WI38 (cell line): Measurements from ENCODE around the gene ALPL.
"Not testable (repeated sequence)": the region's sequence is repeated elsewhere in the genome, so short reads cannot be mapped to it uniquely, and the experiment has no call there.

ENCODE experiments used
- H3K4me3 ChIP-seq: 2 replicates; pipeline ENCODE4 v1.5.1; 2011; ENCODE audit warnings: low read depth, mild to moderate bottlenecking, control low read depth, low read length
- TF ChIP-seq, protein P1 (sequence below): IDR thresholded peaks from 2 replicates; pipeline ENCODE4 v1.5.1; 2012; ENCODE audit warnings: low read depth, mild to moderate bottlenecking, control low read depth, low read length

Gene ALPL

DNA sequence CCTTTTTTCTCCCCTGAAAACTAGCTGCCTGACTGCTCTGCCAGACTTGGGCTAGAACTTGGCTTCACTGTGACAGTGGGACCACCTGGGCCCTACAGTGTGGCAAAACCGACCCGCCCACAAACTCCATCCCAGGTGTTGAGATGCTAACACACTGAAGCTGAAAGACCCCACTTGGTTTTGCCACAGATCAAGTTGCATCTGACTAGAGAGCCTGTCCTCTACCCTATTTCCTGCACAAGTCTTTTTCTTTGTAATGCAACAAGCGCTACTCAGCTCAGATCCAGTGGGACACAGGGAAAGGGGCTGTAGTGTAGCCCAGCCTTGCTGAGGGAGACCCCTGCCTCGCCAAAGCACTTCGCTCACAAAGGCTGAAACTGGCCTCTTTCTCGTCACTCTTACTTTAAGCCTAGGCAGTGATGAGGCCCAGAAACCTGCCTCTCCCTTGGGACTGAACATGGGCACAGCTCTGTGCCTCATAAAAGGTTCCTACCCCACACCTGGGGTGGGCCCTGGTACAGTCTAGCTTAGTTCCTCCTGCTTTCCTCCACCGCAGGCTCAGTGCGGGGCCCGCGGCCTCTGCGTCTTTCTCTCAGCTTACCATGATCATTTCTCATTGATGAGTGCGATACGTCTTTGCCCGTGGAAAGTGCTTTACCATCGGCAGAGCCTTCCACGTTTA, 9.7 kb downstream of the ALPL start:
- H3K4me3 ChIP-seq: no peak overlapping the region
- TF ChIP-seq, protein P1, sequence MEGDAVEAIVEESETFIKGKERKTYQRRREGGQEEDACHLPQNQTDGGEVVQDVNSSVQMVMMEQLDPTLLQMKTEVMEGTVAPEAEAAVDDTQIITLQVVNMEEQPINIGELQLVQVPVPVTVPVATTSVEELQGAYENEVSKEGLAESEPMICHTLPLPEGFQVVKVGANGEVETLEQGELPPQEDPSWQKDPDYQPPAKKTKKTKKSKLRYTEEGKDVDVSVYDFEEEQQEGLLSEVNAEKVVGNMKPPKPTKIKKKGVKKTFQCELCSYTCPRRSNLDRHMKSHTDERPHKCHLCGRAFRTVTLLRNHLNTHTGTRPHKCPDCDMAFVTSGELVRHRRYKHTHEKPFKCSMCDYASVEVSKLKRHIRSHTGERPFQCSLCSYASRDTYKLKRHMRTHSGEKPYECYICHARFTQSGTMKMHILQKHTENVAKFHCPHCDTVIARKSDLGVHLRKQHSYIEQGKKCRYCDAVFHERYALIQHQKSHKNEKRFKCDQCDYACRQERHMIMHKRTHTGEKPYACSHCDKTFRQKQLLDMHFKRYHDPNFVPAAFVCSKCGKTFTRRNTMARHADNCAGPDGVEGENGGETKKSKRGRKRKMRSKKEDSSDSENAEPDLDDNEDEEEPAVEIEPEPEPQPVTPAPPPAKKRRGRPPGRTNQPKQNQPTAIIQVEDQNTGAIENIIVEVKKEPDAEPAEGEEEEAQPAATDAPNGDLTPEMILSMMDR: no peak

DNA sequence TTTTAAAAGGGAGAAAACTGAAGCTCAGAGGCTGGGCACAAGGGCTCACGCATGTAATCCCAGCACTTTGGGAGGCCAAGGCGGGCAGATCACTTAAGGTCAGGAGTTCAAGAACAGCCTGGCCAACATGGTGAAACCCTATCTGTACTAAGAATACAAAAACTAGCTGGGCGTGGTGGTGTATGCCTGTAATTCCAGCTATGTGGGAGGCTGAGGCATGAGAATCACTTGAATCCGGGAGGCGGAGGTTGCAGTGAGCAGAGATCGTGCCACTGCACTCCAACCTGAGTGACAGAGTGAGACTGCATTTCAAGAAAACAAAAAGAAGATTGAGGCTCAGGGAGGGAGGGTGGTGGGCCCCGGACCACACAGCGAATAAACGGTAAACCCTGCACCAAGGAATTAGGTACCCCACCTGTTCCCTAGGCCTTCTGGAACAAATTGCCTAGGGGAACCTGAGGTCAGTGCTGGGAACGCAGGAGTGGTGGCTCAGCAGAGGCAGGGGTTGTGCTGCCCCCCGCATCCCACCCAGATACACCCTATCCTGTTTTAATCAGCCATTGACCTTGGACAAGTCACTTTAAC, 10.4 kb downstream of the ALPL start:
- H3K4me3 ChIP-seq: not testable (repeated sequence)

DNA sequence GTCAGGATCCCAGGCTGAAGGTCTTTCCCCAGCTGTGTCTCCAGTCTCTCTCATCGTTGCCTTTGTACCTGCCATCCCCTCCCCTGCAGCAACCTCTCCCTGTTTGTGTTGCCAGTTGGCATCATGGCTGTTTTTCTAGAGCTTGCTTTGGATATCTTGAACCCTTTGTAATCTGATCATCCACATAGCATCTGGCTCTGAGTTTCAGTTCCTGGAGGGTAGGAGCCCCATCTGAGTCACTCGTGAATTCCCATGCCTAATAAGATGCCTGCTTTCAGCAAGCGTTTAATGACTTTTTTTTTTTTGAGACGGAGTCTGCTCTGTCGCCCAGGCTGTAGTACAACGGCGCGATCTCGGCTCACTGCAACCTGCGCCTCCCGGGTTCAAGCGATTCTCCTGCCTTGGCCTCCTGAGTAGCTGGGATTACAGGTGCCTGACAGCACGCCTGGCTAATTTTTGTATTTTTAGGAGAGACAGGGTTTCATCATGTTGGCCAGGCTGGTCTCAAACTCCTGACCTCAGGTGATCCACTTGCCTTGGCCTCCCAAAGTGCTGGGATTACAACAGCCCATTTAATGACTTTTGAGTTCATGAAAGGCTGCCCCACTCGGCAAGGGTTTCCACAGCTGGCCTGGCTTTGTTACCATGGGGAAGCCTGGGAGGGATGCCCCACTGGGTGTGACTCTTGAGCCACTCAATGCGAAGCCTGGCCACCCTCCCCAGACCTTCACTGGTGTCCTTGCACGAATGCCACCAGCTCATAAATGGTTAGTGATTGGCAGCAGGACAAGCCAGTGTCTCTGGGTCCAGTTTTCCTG, 11.9 kb downstream of the ALPL start:
- TF ChIP-seq, protein P1: no peak
- no peak overlapping the region for H3K4me3 ChIP-seq

DNA sequence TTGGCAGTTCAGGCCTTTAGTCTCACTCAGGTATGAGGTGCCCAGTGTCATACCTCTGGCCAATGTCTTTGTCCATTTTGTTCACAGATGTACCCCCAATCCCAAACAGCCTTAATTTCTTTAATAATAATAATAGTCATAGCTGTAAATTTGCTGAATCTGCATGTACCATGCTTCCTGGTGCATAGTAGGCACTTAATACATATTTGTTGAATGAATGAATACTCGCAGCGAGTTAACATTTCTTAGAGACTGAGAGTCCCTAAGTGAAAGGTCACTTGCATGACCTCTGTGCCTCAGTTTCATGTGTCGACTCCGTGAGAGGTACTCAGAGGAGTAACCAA, 12.5 kb downstream of the ALPL start:
- TF ChIP-seq, protein P1: no peak

DNA sequence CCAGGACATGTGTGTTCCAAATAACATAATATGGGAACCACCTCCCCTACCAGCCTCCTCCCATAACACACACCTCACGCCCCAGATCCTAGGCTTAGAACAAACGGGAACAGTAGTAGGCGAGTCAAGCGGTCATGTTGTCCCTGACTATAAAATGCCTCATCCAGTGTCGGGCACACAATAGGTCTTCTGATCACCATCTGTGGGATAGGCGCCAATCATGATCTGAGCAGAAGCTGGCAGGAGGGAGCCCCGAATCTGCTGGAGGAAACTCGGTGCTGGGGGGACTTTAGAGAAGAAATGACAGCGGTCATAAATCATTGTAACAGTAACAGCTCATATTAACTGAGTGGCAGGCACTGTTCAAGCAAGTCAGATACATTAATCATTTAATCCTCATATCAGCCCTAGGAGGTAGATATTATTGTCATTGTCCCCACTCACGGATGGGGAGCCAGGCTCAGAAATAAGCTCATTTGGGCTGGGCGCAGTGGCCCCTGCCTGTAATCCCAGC, 13.4 kb downstream of the ALPL start:
- TF ChIP-seq, protein P1: no peak
- H3K4me3 ChIP-seq: no peak overlapping the region

More for the DNA sequence above, 12.5 kb downstream of the ALPL start:
- no peak overlapping the region for H3K4me3 ChIP-seq

DNA sequence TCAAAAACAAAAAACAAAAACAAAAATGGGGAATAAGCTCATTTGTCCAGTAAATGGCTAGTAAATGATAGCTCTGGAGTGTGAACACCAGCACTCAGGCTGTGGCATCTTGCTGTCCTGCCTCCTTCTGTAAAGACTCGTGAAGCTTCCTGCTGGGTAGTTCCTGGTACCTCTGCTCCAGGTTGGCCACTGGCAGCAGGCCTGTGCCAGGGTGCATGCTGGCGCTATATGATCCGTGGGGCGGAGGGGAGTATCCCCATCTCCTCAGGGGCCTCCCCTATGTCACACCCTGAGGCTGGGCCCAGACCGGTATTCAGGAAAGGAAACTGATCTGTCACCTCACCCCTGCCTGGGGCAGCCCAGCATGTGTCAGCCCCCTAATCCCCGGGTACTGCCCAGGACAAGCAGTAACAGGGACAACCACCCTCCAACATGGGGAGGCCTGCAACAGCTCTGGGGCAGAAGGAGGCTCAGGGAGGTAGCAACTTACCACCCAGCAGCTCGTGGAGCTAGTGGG, 14.1 kb downstream of the ALPL start:
- H3K4me3 ChIP-seq: no peak overlapping the region
- TF ChIP-seq, protein P1: no peak

DNA sequence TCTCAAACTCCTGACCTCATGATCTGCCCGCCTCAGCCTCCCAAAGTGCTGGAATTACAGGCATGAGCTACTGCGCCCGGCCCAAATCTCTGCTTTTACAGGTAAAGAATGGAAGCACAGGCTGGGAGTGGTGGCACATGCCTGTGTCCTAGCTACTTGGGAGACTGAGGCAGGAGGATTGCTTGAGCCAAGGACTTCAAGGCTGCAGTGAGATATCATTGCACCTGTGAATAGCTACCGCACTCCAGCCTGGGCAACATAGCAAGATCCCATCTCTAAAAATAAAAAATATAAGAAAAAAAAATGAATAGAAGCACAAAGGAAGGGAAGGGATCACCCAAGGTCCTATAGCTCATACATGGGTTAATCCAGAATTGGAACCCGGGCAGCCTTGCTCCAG, 15.0 kb downstream of the ALPL start:
- no peak overlapping the region for H3K4me3 ChIP-seq
- TF ChIP-seq, protein P1: no peak
